Ectodermal cell (in vitro differentiated cells): Measurements from ENCODE around the gene PAX4.

Experiments
- H3K27ac ChIP-seq: 2 replicates; pipeline ENCODE4 v1.7.0; 2013; ENCODE audit warnings: mild to moderate bottlenecking, low read depth, low read length; ENCODE audit not compliant: insufficient read depth, poor library complexity, severe bottlenecking
- H3K27me3 ChIP-seq: 2 replicates; pipeline ENCODE4 v1.7.0; 2013; ENCODE audit warnings: mild to moderate bottlenecking, low read length; ENCODE audit not compliant: insufficient read depth, control insufficient read depth, poor library complexity, severe bottlenecking
- H3K36me3 ChIP-seq: one replicate; pipeline ENCODE4 v1.7.0; 2013; ENCODE audit warnings: low read length; ENCODE audit not compliant: control insufficient read depth, insufficient read depth
- H3K4me1 ChIP-seq: one replicate; pipeline ENCODE4 v1.7.0; 2013; ENCODE audit warnings: low read length; ENCODE audit not compliant: control insufficient read depth, insufficient read depth
- H3K4me3 ChIP-seq: 2 replicates; pipeline ENCODE4 v1.7.0; 2013; ENCODE audit warnings: low read depth, low read length, control low read depth; ENCODE audit not compliant: insufficient read depth
- H3K9me3 ChIP-seq: 2 replicates; pipeline ENCODE4 v1.7.0; 2013; ENCODE audit warnings: mild to moderate bottlenecking, low read length, moderate library complexity; ENCODE audit not compliant: control insufficient read depth
- WGBS, 2 experiments: methylation state at CpG; one replicate each; pipeline ENCODE4 v1.1.7; 2013; ENCODE audit warnings: missing lambda C conversion rate in 2 of 2; 5-methylcytosine and 5-hydroxymethylcytosine counted together

The PAX4 gene

DNA sequence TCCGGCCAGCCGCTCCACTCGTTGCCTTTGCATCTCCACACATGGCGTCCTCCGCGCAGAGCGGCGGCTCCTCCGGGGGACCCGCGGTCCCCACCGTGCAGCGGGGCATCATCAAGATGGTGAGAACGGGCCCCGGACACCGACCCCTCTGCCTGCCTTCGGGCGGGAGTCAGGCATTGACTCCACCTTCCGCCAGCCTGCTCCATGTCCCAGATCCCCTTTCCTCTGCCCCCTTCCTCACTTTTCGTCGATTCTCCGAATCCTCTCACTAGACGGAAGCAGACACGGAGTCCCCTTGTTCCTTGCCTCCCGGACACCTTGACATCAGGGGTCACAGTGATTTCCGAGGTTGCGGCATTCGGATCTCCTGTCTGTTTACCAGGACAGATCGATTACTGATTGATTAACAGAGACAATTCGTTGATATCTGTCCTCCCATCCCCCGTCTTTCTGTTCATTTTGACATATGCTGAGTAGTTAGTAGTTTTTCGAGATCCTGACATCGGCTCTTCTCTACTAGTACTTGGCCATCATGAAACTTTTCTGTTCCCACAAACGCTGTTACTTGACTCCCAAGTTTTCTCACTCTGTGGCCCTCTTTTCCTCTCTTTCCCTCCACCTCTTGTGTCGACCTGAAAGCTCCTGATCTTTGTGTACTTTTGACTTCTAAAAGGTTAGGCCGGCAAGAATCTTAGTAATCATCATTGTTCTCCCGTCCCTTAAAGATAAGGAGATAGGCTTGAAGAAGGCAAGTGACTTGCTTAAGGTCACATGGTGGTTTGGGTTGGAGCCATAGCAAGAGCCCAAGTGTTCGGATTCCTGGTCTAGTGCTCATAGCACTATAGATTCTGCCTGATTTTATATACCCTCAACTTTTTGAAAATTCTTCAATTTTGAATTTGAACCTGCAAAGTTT, 34.6 kb upstream of the PAX4 start:
- Histone ChIP-seq H3K27me3 (no peaks in the 10 kb centered on the region), H3K27ac (peak overlapping the region; percentile 40), H3K9me3 (no peaks in the 10 kb centered on the region), H3K4me3 (peak overlapping the region; percentile 71), H3K4me1 (peaks cover 18% of the 10 kb centered on the region), H3K36me3 (no peaks in the 10 kb centered on the region)
- 3% methylated on average over 38 of the region's 38 CpGs for WGBS, 2 experiments

- peak within 1 kb of the TSS; percentile 85 for H3K27ac ChIP-seq
- peaks cover 18% of the 10 kb centered on the region for H3K4me1 ChIP-seq
- no peaks in the 10 kb centered on the region for H3K36me3 ChIP-seq
- no peaks in the 10 kb centered on the region for H3K9me3 ChIP-seq
- H3K27me3 ChIP-seq = no peaks in the 10 kb centered on the region
- WGBS, 2 experiments = 0 to 1% methylated on average over 67 of the region's 67 CpGs
- H3K4me3 ChIP-seq = peak within 1 kb of the TSS; percentile 71
These were observed 33.8 kb upstream of the PAX4 start, which contains the start of gene SND1 for GRCh38 chr7:127651556-127652332. Gene SND1 (plus strand): TSS chr7:127652194. CDS start chr7:127652374, 180 bp downstream.

DNA sequence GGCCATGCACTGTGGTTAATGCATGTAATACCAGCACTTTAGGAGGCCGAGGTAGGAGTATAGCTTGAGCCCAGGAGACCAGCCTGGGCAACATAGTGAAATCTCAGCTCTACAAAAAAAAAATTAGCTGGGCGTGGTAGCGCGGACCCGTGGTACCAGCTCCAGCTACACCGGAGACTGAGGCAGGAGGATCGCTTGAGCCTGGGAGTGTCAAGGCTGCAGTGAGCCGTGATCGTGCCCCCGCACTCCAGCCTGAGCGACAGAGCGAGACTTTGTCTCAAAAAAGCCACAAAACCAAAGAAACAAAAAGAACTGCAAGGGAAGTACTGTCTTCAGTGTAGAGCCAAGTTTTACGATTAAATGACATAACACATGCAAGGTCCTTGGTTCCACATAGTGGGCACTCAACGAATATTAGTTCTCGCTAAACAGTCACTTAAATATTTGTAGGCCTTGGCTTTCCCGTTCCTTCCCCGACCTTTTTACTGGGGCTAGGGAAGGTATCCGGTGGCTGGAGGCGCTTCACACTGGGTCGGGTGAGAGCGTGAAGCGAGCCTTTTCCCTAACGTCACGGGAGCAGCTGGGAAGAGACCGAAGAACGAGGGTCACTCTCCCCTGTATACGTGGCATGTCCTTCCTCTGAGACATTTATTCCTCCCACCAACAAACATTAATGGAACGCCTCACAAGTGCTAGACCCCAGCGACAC, 33.1 kb upstream of the PAX4 start:
- Histone ChIP-seq H3K4me1 (peaks cover 18% of the 10 kb centered on the region), H3K27me3 (no peaks in the 10 kb centered on the region), H3K9me3 (no peaks in the 10 kb centered on the region), H3K4me3 (peak overlapping the region; percentile 71), H3K27ac (peak overlapping the region; percentile 85), H3K36me3 (no peaks in the 10 kb centered on the region)
- WGBS, 2 experiments = 44 to 46% methylated on average over 29 of the region's 29 CpGs

DNA sequence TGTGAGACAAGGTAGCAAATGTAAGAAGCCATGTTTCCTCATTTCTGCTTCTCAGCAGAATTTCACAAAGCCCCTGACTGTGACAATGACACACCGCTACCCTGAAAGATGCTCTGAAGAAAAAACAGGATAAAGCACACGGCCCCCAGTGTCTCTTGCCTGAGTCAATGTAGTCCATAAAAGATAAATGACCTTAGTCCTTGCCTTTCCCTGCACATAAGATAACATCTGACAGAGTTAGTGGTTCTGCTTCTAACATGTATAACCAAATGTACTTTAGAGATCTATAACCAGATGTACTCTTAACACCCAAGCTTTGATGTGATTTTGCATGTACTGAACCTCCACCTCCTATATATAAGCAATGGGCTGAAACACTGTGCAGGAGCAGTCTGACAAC, 31.0 kb upstream of the PAX4 start:
- no peaks in the 10 kb centered on the region for H3K9me3 ChIP-seq
- WGBS, 2 experiments = 91 to 94% methylated on average over 2 of the region's 2 CpGs
- peaks cover 5% of the 10 kb centered on the region for H3K4me1 ChIP-seq
- H3K27me3 ChIP-seq = no peaks in the 10 kb centered on the region
- H3K36me3 ChIP-seq = no peaks in the 10 kb centered on the region
- H3K27ac ChIP-seq = no peak overlapping the region
- H3K4me3 ChIP-seq = no peak overlapping the region

DNA sequence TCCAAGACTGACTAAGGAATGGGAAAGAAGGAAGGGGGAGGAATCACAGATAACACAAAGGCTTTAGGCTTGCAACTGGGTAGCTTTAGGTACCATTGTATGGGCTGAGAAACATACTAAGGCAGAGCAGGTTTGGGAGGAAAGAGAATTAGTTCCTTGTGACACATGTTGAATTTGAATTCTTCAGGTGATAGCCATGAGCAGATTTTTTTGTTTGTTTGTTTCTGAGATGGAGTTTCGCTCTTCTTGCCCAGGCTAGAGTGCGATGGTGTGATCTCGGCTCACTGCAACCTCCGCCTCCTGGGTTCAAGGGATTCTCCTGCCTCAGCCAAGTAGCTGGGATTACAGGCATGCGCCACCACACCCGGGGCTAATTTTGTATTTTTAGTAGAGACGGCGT, 29.7 kb upstream of the PAX4 start:
- WGBS, 2 experiments = 93 to 96% methylated on average over 8 of the region's 8 CpGs
- no peak overlapping the region for H3K4me3 ChIP-seq
- H3K27ac ChIP-seq = no peak overlapping the region
- H3K9me3 ChIP-seq = no peaks in the 10 kb centered on the region
- H3K36me3 ChIP-seq = no peaks in the 10 kb centered on the region
- no peaks in the 10 kb centered on the region for H3K27me3 ChIP-seq
- no peaks in the 10 kb centered on the region for H3K4me1 ChIP-seq

DNA sequence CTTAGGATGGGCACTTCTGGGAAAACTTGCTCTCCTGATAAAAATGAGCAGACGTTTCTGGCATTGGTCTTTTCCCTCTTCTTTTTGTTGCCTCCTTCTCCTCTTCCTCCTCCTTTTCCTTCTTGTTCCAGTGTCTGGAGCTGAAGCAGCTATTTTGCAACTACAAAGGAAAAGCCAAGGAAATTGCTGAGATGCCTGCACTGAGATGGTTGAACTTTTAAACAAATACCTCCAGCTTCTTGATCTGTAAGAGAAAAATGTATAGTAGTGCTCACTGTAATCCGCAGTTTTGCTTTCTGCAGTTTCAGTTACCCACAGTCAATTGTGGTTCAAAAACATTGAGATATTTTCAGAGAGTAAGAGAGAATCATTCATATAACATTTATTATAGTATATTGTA, 26.5 kb upstream of the PAX4 start:
- WGBS, 2 experiments = 85 to 97% methylated on average over 1 to 2 of the region's 2 CpGs
- Histone ChIP-seq H3K4me3 (no peak overlapping the region), H3K27ac (no peak overlapping the region), H3K9me3 (no peaks in the 10 kb centered on the region), H3K36me3 (no peaks in the 10 kb centered on the region), H3K4me1 (peaks cover 8% of the 10 kb centered on the region), H3K27me3 (no peaks in the 10 kb centered on the region)

DNA sequence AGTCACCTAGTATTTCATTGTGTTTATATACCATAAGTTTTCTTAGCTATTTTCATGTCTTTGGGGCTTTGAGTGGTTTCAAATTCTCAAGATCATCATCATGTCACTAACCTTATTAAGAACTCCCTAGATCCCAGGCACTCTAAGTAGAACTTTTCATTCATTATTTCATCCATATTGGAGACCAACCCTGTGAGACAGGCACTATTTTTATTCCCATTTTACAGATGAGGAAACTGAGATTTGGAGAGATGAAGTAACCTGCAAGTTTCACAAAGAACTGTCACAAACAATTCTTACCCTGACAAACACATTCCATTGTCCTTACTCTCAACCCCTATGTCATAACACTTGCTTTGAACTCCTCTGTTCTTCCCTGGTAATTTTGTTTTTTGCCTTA, 20.3 kb upstream of the PAX4 start:
- H3K36me3 ChIP-seq = no peaks in the 10 kb centered on the region
- peaks cover 8% of the 10 kb centered on the region for H3K4me1 ChIP-seq
- H3K9me3 ChIP-seq = no peaks in the 10 kb centered on the region
- no peaks in the 10 kb centered on the region for H3K27me3 ChIP-seq
- H3K4me3 ChIP-seq = no peak overlapping the region
- no peak overlapping the region for H3K27ac ChIP-seq

DNA sequence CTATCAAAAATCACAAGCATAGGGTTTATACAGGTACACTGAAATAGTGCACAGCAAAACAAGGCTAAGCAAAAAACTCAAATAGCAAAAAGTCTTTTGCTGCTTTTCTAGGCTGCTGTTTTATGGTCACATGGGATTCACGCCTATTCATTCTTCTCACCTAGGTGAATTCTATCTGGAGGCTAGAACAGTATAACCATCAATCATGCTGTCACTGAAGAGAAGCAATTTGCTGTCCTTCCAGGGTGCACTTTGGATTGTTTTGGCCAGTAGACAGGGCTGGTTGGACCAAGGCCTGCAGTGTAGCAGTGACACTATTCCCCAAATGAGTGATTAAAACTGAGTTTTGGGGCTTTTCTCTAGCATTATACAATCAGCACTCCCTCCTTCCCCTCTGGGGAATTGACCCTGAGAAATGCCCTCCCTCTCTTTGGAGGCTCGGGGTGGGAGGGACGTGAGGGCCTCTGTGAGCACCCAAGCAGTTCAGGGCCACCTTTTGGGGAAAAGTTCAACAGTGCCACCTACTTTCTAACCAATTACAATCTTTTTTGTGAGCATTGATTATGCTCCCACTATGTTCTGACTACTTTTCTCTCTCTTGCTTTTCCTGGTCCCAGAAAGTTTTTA, 17.8 kb upstream of the PAX4 start:
- H3K4me3 ChIP-seq = no peak overlapping the region
- no peaks in the 10 kb centered on the region for H3K36me3 ChIP-seq
- no peaks in the 10 kb centered on the region for H3K27me3 ChIP-seq
- no peak overlapping the region for H3K27ac ChIP-seq
- H3K4me1 ChIP-seq = no peaks in the 10 kb centered on the region
- WGBS, 2 experiments = 64 to 73% methylated on average over 3 of the region's 3 CpGs
- no peaks in the 10 kb centered on the region for H3K9me3 ChIP-seq

GRCh38 chr7:127632276-127632910, 14.5 kb upstream of the PAX4 start:
- H3K4me1 ChIP-seq = no peaks in the 10 kb centered on the region
- H3K4me3 ChIP-seq = no peak overlapping the region
- H3K27ac ChIP-seq = no peak overlapping the region
- H3K36me3 ChIP-seq = no peaks in the 10 kb centered on the region
- no peaks in the 10 kb centered on the region for H3K27me3 ChIP-seq
- WGBS, 2 experiments = 91 to 93% methylated on average over 7 of the region's 7 CpGs
- H3K9me3 ChIP-seq = no peaks in the 10 kb centered on the region
